NCI-H2196 treated with DMSO at 0.1 percent for 48 hours (cell line): ENCODE measurements around the gene HOXA11.
A peak's percentile ranks its signal among the peaks of the same experiment; 100 is the strongest.

Source experiments
- DNase-seq: peaks from one replicate; lab custom pipeline; 2025; ENCODE audit not compliant: unreplicated experiment; lab: John Stamatoyannopoulos, UW

The HOXA11 gene

GRCh38 chr7:27170426-27171324, 14.4 kb downstream of the HOXA11 start:
- no peak for DNase-seq

GRCh38 chr7:27169658-27170425, 15.2 kb downstream of the HOXA11 start:
- DNase-seq: no peak

- DNase-seq: no peak
These were observed 16.6 kb downstream of the HOXA11 start for GRCh38 chr7:27168265-27168947.

GRCh38 chr7:27167916-27168264, 17.1 kb downstream of the HOXA11 start:
- no peak for DNase-seq

DNA sequence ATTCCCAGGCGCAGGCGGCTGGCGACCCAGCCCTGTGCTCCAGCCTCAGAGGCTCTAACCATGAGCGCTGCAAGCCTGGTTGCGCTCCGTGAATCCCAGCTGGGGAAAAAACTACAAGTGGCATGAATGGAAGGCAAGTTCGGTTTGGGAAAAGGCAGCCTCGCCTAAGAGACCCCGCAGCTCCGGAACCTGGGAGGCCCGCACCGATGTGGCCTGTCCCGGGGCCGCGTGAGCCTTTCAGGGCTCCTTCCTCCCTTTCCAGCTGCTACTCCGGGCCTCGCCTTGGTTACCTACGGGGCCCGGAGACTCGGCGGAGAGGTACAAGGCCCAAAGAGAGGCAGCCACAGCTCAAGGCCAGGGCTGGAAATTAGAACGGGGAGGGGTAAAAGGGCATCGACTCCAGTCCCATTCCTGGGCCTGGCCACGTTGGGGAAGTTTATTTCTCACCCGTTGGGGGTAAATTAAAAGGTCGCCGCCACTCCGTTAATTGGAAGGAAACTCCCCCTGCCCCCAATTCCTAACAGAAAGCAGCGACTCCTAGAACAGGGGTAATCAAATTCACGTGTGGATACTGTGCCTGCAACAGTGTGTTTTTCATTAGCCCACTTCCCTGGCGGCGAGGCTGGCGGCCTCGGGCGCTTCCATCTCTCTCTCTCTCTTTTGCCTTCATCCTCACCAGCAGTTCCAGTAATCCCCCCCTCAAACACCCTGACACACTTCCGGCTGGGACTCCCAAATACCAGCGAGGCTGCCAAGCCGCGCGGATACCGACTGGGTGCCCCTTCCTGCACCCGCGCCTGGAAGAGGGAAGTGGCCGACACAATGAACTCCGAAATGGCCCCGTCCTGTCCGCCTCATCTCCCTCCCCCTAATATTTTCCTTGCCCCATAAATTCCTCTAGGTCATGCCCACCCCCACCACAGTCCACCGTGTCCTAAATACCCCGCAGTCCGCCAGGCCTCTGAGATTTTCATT, 18.2 kb downstream of the HOXA11 start:
- no peak for DNase-seq

- no peak for DNase-seq
These were observed 19.0 kb downstream of the HOXA11 start for GRCh38 chr7:27165996-27166530.

DNA sequence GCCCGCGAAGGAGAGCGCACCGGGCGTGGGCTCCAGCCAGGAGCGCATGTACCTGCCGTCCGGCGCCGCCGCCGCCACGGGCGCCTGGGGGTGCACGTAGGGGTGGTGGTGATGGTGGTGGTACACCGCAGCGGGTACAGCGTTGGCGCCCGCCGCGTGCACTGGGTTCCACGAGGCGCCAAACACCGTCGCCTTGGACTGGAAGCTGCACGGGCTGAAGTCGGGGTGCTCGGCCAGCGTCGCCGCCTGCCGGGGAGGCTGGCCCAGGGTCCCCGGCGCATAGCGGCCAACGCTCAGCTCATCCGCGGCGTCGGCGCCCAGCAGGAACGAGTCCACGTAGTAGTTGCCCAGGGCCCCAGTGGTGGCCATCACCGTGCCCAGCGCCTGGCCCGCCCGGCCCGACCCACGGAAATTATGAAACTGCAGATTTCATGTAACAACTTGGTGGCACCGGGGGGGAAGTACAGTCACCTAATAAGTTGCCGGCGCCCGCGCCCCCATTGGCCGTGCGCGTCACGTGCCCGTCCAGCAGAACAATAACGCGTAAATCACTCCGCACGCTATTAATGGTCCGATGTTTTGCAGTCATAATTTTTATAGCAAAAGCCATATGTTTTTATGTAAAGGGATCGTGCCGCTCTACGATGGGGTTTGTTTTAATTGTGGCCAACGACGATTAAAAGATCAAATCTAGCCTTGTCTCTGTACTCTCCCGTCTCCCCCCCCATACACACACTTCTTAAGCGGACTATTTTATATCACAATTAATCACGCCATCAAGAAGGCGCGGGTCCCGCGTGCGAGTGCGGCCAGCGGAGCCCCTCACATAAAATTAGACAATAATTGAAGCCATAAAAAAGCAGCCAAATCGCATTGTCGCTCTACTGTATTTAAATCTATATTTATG, 19.7 kb downstream of the HOXA11 start, which contains the start of gene HOXA9:
Gene HOXA9 (minus strand): TSS at position 449 of the 907 bp plus-strand sequence. CDS start 80 bp downstream, at position 369.
- DNase-seq: no peak

- DNase-seq: no peak
These were observed 20.5 kb downstream of the HOXA11 start for GRCh38 chr7:27164367-27165088.

- no peak for DNase-seq
These were observed 21.0 kb downstream of the HOXA11 start for GRCh38 chr7:27164045-27164366.

DNA sequence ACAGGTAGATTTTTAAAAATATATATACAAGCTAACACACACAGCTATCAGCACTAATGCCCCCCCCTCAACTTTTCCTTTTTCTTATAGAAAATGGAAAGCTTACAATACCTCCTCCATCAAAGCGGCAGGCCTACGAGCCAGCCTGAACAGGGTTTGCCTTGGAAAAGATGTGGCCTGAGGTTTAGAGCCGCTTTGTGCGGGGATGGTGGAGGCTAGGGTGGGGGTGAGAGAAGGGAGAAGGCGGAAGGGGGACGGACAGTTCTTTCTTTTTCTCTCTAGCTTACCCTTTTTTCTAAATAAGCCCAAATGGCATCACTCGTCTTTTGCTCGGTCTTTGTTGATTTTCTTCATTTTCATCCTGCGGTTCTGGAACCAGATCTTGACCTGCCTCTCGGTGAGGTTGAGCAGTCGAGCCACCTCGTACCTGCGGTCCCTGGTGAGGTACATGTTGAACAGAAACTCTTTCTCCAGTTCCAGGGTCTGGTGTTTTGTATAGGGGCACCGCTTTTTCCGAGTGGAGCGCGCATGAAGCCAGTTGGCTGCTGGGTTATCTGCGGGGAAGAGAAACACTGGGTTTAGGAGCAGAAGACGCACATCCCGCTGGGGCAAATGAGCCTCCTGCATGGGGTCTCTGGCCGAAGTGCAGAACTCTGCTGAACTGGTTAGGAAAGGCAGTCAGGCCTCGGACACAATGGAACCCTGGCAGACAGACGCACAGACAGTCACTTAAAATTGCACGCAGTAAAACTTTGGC, 21.6 kb downstream of the HOXA11 start:
- no peak for DNase-seq

- DNase-seq: no peak
These were observed 22.3 kb downstream of the HOXA11 start for GRCh38 chr7:27162561-27163287.

- no peak for DNase-seq
These were observed 23.1 kb downstream of the HOXA11 start for GRCh38 chr7:27161721-27162560.

DNA sequence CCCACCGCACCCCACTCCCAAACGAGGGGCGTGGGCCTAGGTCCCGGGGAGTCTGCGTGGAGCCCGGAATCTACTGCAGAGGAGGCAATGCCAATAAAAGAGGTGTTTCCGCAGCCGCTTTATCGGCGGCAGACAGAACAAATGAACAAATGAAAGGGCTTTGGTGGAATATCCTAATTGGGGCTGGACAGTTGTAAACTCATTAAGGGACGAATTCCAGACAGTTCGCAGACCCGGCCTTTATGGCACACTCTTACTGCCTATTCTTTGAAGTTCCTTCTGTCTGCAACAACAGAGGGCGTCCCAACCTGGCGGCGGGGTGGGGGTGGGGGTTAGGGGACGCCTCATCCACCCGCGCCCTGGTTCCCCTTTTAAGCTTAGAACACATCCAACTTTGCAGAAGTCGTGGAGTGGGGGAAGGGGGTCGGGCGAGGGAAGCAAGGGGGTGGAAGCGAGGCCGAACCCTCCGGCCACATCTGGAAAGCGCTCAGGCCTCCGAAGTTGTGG, 23.8 kb downstream of the HOXA11 start:
- DNase-seq: no peak

DNA sequence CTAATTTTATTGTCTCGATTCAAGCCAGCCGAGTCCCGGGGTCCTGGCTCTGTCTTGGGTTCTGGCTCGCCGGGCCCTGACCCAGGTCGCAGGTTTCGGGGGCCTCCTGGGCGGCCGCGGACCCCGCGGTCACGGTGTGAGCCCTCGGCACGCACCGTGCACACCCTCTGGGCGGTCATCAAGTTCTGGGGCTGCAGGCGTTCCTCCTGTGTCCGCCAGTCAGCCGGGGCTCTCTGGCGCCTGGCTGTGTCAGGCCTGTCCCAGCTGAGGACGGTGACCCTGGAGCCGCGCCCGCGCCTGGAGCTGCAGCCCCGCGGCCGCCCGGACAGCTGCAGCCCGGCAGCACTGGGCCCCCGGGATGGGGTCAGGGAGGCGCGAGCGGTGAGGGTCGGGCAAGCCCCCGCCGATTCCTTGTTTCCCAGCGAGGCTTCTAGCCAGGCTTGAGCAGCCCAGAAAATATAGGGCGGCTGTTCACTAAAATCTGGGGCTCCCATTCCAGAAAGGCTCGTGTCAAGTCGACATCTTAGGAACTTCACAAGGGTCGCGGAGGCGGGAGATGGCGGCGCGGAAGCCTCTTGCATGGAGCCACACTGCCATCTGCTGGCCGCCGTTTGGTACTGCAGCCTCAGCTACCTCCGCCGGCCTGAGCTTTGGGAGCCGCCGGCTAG, 24.4 kb downstream of the HOXA11 start:
- DNase-seq: peak; percentile 51

- no peak for DNase-seq
These were observed 24.9 kb downstream of the HOXA11 start for GRCh38 chr7:27160145-27160545.
